Psoas muscle (tissue), 8 donors: ENCODE results near the gene NT5DC4. TPM values are rescaled to one million over a fixed set of nuclear protein-coding genes. Genes with fewer than 3 reads are reported as not detected.

Experiments used
- ATAC-seq, 4 donors: fragments of 200-7000 bp; cut with Tn5 transposase; one replicate each; pipeline ENCODE4 v1.9.1; 2020; ENCODE audit warnings: moderate library complexity in 3 of 4, mild to moderate bottlenecking in 2 of 4
- DNase-seq, 2 donors: peaks; one replicate each; pipeline ENCODE4 v3.0.0-alpha.2; 2020
- H3K27ac ChIP-seq: fragments of 200-600 bp; one replicate; pipeline ENCODE4 v1.8.0; 2022
- H3K27me3 ChIP-seq, 3 donors: fragments of 200-600 bp in 1 of 3; one replicate each; pipeline versions ENCODE4 v1.6.1 to v1.8.0; 2013 to 2022; ENCODE audit warnings: low read length in 2 of 3, mild to moderate bottlenecking in 2 of 3, moderate library complexity in 1 of 3; ENCODE audit not compliant: insufficient read depth in 3 of 3
- H3K36me3 ChIP-seq, 2 donors: fragments of 200-600 bp in 1 of 2; one replicate each; pipeline versions ENCODE4 v1.6.1 to v1.8.0; 2013 to 2022; ENCODE audit warnings: low read depth in 1 of 2, mild to moderate bottlenecking in 1 of 2, moderate library complexity in 1 of 2; ENCODE audit not compliant: insufficient read depth in 1 of 2
- H3K4me1 ChIP-seq: fragments of 200-600 bp; one replicate; pipeline ENCODE4 v1.8.0; 2022
- H3K4me3 ChIP-seq: fragments of 200-600 bp; one replicate; pipeline ENCODE4 v1.8.0; 2022; ENCODE audit warnings: mild to moderate bottlenecking
- H3K9me3 ChIP-seq: fragments of 200-600 bp; one replicate; pipeline ENCODE4 v1.8.0; 2022
- CTCF ChIP-seq: fragments of 200-600 bp; IDR thresholded peaks from one replicate; pipeline ENCODE4 v1.8.0; 2022; ENCODE audit warnings: antibody characterized with exemption
- WGBS, 3 donors: extraction: QIAGEN DNeasy Blood & Tissue Kit; methylation state at CpG; one replicate each; pipeline versions ENCODE4 v1.1.6 to v1.1.7; 2013; 5-methylcytosine and 5-hydroxymethylcytosine counted together
- intact Hi-C, 2 donors: fragments of 100-400 bp; cut with DNase I; formaldehyde crosslinking; loops; one replicate each; pipeline versions ENCODE4 v1.11.0 to v1.14.2; 2022
- polyA plus RNA-seq, 3 donors: library from polyadenylated mRNA; stranded (reverse); fragments of 200-250 nt; gene quantifications; one replicate each; pipeline ENCODE4 v1.2.3, GENCODE V29; 2013
- total RNA-seq, 4 donors: library from RNA; stranded (reverse); fragmentation: NEBNext Ultra II Directional in 2 of 4; extraction: Animal tissue kit (Norgen Biotek cat#: 25700) in 2 of 4; gene quantifications; one replicate each; pipeline versions ENCODE4 v1.2.1 to v1.2.4, GENCODE V29; 2021 to 2023
- donor health status: healthy with polysubstance abuse.
- donor health status: DM: no; HTN: no; CAD: no; lungs with moderate emphysema.
- donor health status: Bipolar disorder and iron deficiency.
- donor health status: healthy.
- donor health status: DM: yes; HTN: yes; CAD: no.
- donor health status: DM: no; HTN: no; CAD: no.
- donor health status: DM: no; HTN: no; CAD: no.
- donor health status: DM: yes; HTN: yes; CAD: no.

Gene NT5DC4
- total and polyA plus RNA-seq, 7 donors, result not detected

GRCh38 chr2:112708968-112709367 lies 11.9 kb upstream of the NT5DC4 start:
- intact Hi-C loops, result no loop called here
- H3K27me3 ChIP-seq, result no peaks in the 10 kb centered on the region
- no peaks in the 10 kb centered on the region for H3K4me1 ChIP-seq
- ATAC-seq (no peak), DNase-seq (no peak)
- H3K4me3 ChIP-seq, result no peak overlapping the region
- no peaks in the 10 kb centered on the region for H3K9me3 ChIP-seq
- no peak for TF ChIP-seq CTCF
- no peaks in the 10 kb centered on the region for H3K36me3 ChIP-seq
- 56 to 64% (median 62%) methylated on average over 10 of the region's 10 CpGs for WGBS, 3 donors
- H3K27ac ChIP-seq, result no peak overlapping the region

GRCh38 chr2:112709703-112710102 lies 11.1 kb upstream of the NT5DC4 start:
- no peaks in the 10 kb centered on the region for H3K27me3 ChIP-seq
- intact Hi-C loops, result no loop called here
- H3K4me3 ChIP-seq, result no peak overlapping the region
- H3K9me3 ChIP-seq, result no peaks in the 10 kb centered on the region
- no peak overlapping the region for H3K27ac ChIP-seq
- no peaks in the 10 kb centered on the region for H3K36me3 ChIP-seq
- H3K4me1 ChIP-seq, result no peaks in the 10 kb centered on the region
- no peak for TF ChIP-seq CTCF
- ATAC-seq (no peak), DNase-seq (no peak)
- 71 to 76% (median 73%) methylated on average over 6 of the region's 6 CpGs for WGBS, 3 donors

GRCh38 chr2:112710956-112711750 lies 9.7 kb upstream of the NT5DC4 start:
- 75 to 85% (median 83%) methylated on average over 9 of the region's 9 CpGs for WGBS, 3 donors

GRCh38 chr2:112712465-112712864 lies 8.4 kb upstream of the NT5DC4 start:
- ATAC-seq (no peak), DNase-seq (no peak)
- Histone ChIP-seq H3K36me3 (no peaks in the 10 kb centered on the region), H3K27me3 (no peaks in the 10 kb centered on the region), H3K9me3 (no peaks in the 10 kb centered on the region), H3K4me3 (no peak overlapping the region), H3K27ac (no peak overlapping the region), H3K4me1 (no peaks in the 10 kb centered on the region)
- no peak for TF ChIP-seq CTCF
- 59 to 65% (median 64%) methylated on average over 3 of the region's 3 CpGs for WGBS, 3 donors
- intact Hi-C loops, result no loop called here

More at GRCh38 chr2:112710956-112711750, 9.7 kb upstream of the NT5DC4 start:
- Histone ChIP-seq H3K36me3 (no peaks in the 10 kb centered on the region), H3K4me3 (no peak overlapping the region), H3K27ac (no peak overlapping the region), H3K4me1 (no peaks in the 10 kb centered on the region), H3K9me3 (no peaks in the 10 kb centered on the region), H3K27me3 (no peaks in the 10 kb centered on the region)
- no peak for TF ChIP-seq CTCF
- intact Hi-C loops, result no loop called here
- ATAC-seq, result no peak
- no peak for DNase-seq
